H1 (cell line): ENCODE results near the gene FAN1. TPM values are rescaled to one million over a fixed set of nuclear protein-coding genes. Genes with fewer than 3 reads are reported as not detected.

Experiments
- CTCF ChIA-PET: fragments of 300-600 bp; sonication (Branson Sonifier 250); formaldehyde crosslinking; loops from one replicate; lab custom pipeline; 2021; ENCODE audit not compliant: partially characterized antibody; lab: Charles Lee
- POLR2A ChIA-PET: fragments of 300-600 bp; sonication (Branson Sonifier 250); formaldehyde crosslinking; loops from one replicate; lab custom pipeline; 2021; ENCODE audit warnings: inconsistent platforms; ENCODE audit not compliant: partially characterized antibody; lab: Charles Lee
- DNase-seq, 2 experiments: peaks; one replicate each; pipeline versions ENCODE4 v3.0.0 to v3.0.0-alpha.2; 2010 to 2022; ENCODE audit warnings: low spot score in 2 of 2, low read depth in 1 of 2, mixed read lengths in 1 of 2
- FAIRE-seq: peaks from 2 replicates; lab custom pipeline; 2011; peaks lifted over from hg19 to GRCh38; lab: Jason Lieb, UNC
- H2AFZ ChIP-seq: 2 replicates; pipeline ENCODE4 v1.8.1; 2012; ENCODE audit warnings: low read length, inconsistent platforms
- H2AK5ac ChIP-seq: 2 replicates; pipeline ENCODE4 v1.6.1; 2013; ENCODE audit warnings: low read depth, low read length
- H2BK120ac ChIP-seq: replicated peaks from 2 replicates; pipeline ENCODE3; 2013; ENCODE audit warnings: low read depth, low read length, inconsistent platforms
- H2BK12ac ChIP-seq: 2 replicates; pipeline ENCODE4 v1.6.1; 2013; ENCODE audit warnings: low read depth, low read length
- H2BK15ac ChIP-seq: 2 replicates; pipeline ENCODE4 v1.6.1; 2013; ENCODE audit warnings: low read length
- H2BK20ac ChIP-seq: 2 replicates; pipeline ENCODE4 v1.6.1; 2013; ENCODE audit warnings: low read length
- H2BK5ac ChIP-seq: 2 replicates; pipeline ENCODE4 v1.6.1; 2013; ENCODE audit warnings: low read depth, low read length
- H3K14ac ChIP-seq: 2 replicates; pipeline ENCODE4 v1.6.1; 2013; ENCODE audit warnings: inconsistent platforms; ENCODE audit not compliant: insufficient read length
- H3K18ac ChIP-seq: 2 replicates; pipeline ENCODE4 v1.6.1; 2013; ENCODE audit warnings: low read length; ENCODE audit errors: extremely low read depth
- H3K23ac ChIP-seq: 2 replicates; pipeline ENCODE4 v1.6.1; 2013; ENCODE audit warnings: inconsistent platforms; ENCODE audit not compliant: insufficient read length
- H3K23me2 ChIP-seq: 2 replicates; pipeline ENCODE4 v1.6.1; 2013; ENCODE audit warnings: low read depth, low read length
- H3K27ac ChIP-seq: 2 replicates; pipeline ENCODE4 v1.6.1; 2011; ENCODE audit warnings: low read depth, low read length, inconsistent platforms
- H3K27me3 ChIP-seq, 4 experiments: replicated peaks in 1 of 4; 1 replicate in 1 of 4; 2 replicates in 3 of 4; pipeline versions ENCODE4 v1.6.1 to v1.8.1; 2011 to 2013; ENCODE audit warnings: low read length in 3 of 4, mild to moderate bottlenecking in 3 of 4, inconsistent platforms in 2 of 4, mixed read lengths in 2 of 4, moderate library complexity in 1 of 4; ENCODE audit not compliant: control insufficient read depth in 3 of 4, insufficient read depth in 3 of 4; ENCODE audit errors: extremely low read depth in 1 of 4
- H3K36me3 ChIP-seq, 4 experiments: 2 replicates each; pipeline versions ENCODE4 v1.6.1 to v1.8.1; 2011 to 2013; ENCODE audit warnings: mild to moderate bottlenecking in 4 of 4, low read length in 3 of 4, moderate library complexity in 2 of 4, control low read depth in 1 of 4, inconsistent platforms in 1 of 4; ENCODE audit not compliant: insufficient read depth in 4 of 4, control insufficient read depth in 2 of 4
- H3K4ac ChIP-seq: replicated peaks from 2 replicates; pipeline ENCODE3; 2013; ENCODE audit warnings: low read length, low read depth, mixed read lengths, inconsistent platforms; ENCODE audit not compliant: insufficient read length
- H3K4me1 ChIP-seq, 4 experiments: replicated peaks in 1 of 4; 1 replicate in 1 of 4; 2 replicates in 3 of 4; pipeline versions ENCODE4 v1.6.1 to v1.8.1; 2011 to 2013; ENCODE audit warnings: low read length in 3 of 4, inconsistent platforms in 2 of 4, mixed read lengths in 1 of 4; ENCODE audit not compliant: insufficient read depth in 4 of 4, control insufficient read depth in 3 of 4
- H3K4me2 ChIP-seq, 2 experiments: 2 replicates each; pipeline versions ENCODE4 v1.6.1 to v1.8.1; 2011 to 2013; ENCODE audit warnings: low read depth in 2 of 2, low read length in 2 of 2, control low read depth in 1 of 2, inconsistent platforms in 1 of 2, mild to moderate bottlenecking in 1 of 2; ENCODE audit not compliant: insufficient read depth in 1 of 2
- H3K4me3 ChIP-seq, 4 experiments: fragments of 200-600, 300-600 bp in 1 of 4; sonication (generic), shearing (Covaris generic), sonication (Bioruptor Twin) in 1 of 4; 2 replicates each; pipeline versions ENCODE4 v1.5.1 to v1.8.1; 2011 to 2016; ENCODE audit warnings: low read length in 4 of 4, low read depth in 3 of 4, control low read depth in 2 of 4, inconsistent platforms in 2 of 4, mild to moderate bottlenecking in 2 of 4, mixed read lengths in 1 of 4, moderate library complexity in 1 of 4; ENCODE audit not compliant: insufficient read depth in 2 of 4; ENCODE audit errors: extremely low read depth in 1 of 4
- H3K56ac ChIP-seq: replicated peaks from 2 replicates; pipeline ENCODE3; 2013; ENCODE audit warnings: low read depth, mild to moderate bottlenecking, mixed read lengths, low read length, inconsistent platforms; ENCODE audit not compliant: insufficient read length
- H3K79me1 ChIP-seq: 2 replicates; pipeline ENCODE4 v1.6.1; 2013; ENCODE audit warnings: low read depth, low read length, control low read depth
- H3K79me2 ChIP-seq, 2 experiments: 2 replicates each; pipeline versions ENCODE4 v1.6.1 to v1.8.1; 2012 to 2013; ENCODE audit warnings: low read length in 2 of 2, mild to moderate bottlenecking in 2 of 2, inconsistent platforms in 1 of 2; ENCODE audit not compliant: insufficient read depth in 2 of 2, control insufficient read depth in 1 of 2
- H3K9ac ChIP-seq, 4 experiments: replicated peaks in 1 of 4; 1 replicate in 1 of 4; 2 replicates in 3 of 4; pipeline versions ENCODE4 v1.6.1 to v1.8.1; 2011 to 2013; ENCODE audit warnings: low read depth in 3 of 4, low read length in 3 of 4, control low read depth in 2 of 4, mild to moderate bottlenecking in 2 of 4, moderate library complexity in 2 of 4, inconsistent platforms in 1 of 4; ENCODE audit errors: extremely low read depth in 1 of 4
- H3K9me3 ChIP-seq, 2 experiments: 2 replicates each; pipeline versions ENCODE4 v1.6.1 to v1.8.1; 2012 to 2013; ENCODE audit warnings: mild to moderate bottlenecking in 2 of 2, moderate library complexity in 2 of 2, control low read depth in 1 of 2, inconsistent platforms in 1 of 2, low read depth in 1 of 2, low read length in 1 of 2, mixed read lengths in 1 of 2; ENCODE audit not compliant: insufficient read depth in 2 of 2
- H4K20me1 ChIP-seq, 2 experiments: replicated peaks in 1 of 2; 2 replicates each; pipeline versions ENCODE3 to v1.8.1; 2011 to 2013; ENCODE audit warnings: inconsistent platforms in 2 of 2, low read length in 2 of 2, mild to moderate bottlenecking in 1 of 2; ENCODE audit not compliant: insufficient read depth in 2 of 2, control insufficient read depth in 1 of 2
- H4K5ac ChIP-seq: 2 replicates; pipeline ENCODE4 v1.6.1; 2013; ENCODE audit warnings: low read length, low read depth, mixed read lengths, inconsistent platforms; ENCODE audit not compliant: insufficient read length
- H4K8ac ChIP-seq: 2 replicates; pipeline ENCODE4 v1.8.0; 2013; ENCODE audit warnings: mild to moderate bottlenecking, moderate library complexity, low read length, inconsistent platforms; ENCODE audit not compliant: insufficient read depth; ENCODE audit errors: extremely low read depth
- H4K91ac ChIP-seq: replicated peaks from 2 replicates; pipeline ENCODE3; 2013; ENCODE audit warnings: low read length, mixed read lengths, inconsistent platforms; ENCODE audit not compliant: insufficient read length
- ASH2L ChIP-seq: fragments of 200-600, 300-600 bp; sonication (generic); IDR thresholded peaks from one replicate; pipeline ENCODE4 v1.7.1; 2017; ENCODE audit warnings: low read length
- BRCA1 ChIP-seq: IDR thresholded peaks from 2 replicates; pipeline ENCODE4 v1.6.1; 2012; ENCODE audit warnings: low read depth, low read length, improper control_type of control experiment
- CBX5 ChIP-seq: fragments of 300-800, 300-1000 bp; sonication (generic); IDR thresholded peaks from 2 replicates; pipeline ENCODE4 v1.7.1; 2016; ENCODE audit warnings: antibody characterized with exemption, low read length, low read depth
- KDM4A ChIP-seq: IDR thresholded peaks from one replicate; pipeline ENCODE4 v1.7.1; 2012; ENCODE audit warnings: low read depth, mild to moderate bottlenecking, moderate library complexity, low read length, inconsistent platforms; ENCODE audit not compliant: severe bottlenecking
- NRF1 ChIP-seq: IDR thresholded peaks from 2 replicates; pipeline ENCODE4 v1.6.1; 2011; ENCODE audit warnings: mild to moderate bottlenecking, low read depth, low read length, improper control_type of control experiment
- PHF8 ChIP-seq: fragments of 200-600 bp; sonication (generic); conservative IDR thresholded peaks from 2 replicates; pipeline ENCODE4 v1.7.1; 2012; ENCODE audit warnings: low read depth, mild to moderate bottlenecking, inconsistent platforms, low read length, moderate library complexity
- SAP30 ChIP-seq: fragments of 300-600 bp; sonication (generic); IDR thresholded peaks from 2 replicates; pipeline ENCODE4 v1.7.1; 2012; ENCODE audit warnings: low read length, moderate library complexity, mild to moderate bottlenecking, inconsistent platforms; ENCODE audit not compliant: insufficient read depth, insufficient replicate concordance
- SIN3A ChIP-seq, 2 experiments: IDR thresholded peaks in 1 of 2; conservative IDR thresholded peaks in 1 of 2; 2 replicates each; pipeline ENCODE4 v1.6.1; 2011 to 2012; ENCODE audit warnings: low read length in 2 of 2, improper control_type of control experiment in 1 of 2, low read depth in 1 of 2, mild to moderate bottlenecking in 1 of 2
- SRF ChIP-seq: IDR thresholded peaks from 2 replicates; pipeline ENCODE4 v1.6.1; 2011; ENCODE audit warnings: mild to moderate bottlenecking, low read depth, low read length, moderate library complexity
- TBP ChIP-seq: IDR thresholded peaks from 2 replicates; pipeline ENCODE4 v1.6.1; 2011; ENCODE audit warnings: low read depth, low read length, improper control_type of control experiment
- WGBS, 2 experiments: shearing (Covaris generic) in 1 of 2; methylation state at CpG; one replicate each; pipeline versions ENCODE4 v1.1.6 to v1.1.7; 2013 to 2015; ENCODE audit warnings: low lambda C conversion rate in 2 of 2, mixed read lengths in 2 of 2, inconsistent platforms in 1 of 2, low coverage in 1 of 2, missing lambda C conversion rate in 1 of 2; ENCODE audit not compliant: insufficient replicate concordance in 2 of 2, insufficient coverage in 1 of 2, insufficient read length in 1 of 2; ENCODE audit errors: extremely low coverage in 1 of 2, missing lambda C conversion rate in 1 of 2; 5-methylcytosine and 5-hydroxymethylcytosine counted together
- polyA plus RNA-seq, 7 experiments: library from polyadenylated mRNA; depleted of rRNA in 3 of 7; stranded (reverse) in 5 of 7; unstranded in 2 of 7; fragments of >200 nt in 5 of 7; fragments of 200-250 nt in 2 of 7; gene quantifications; 1 replicate in 5 of 7; 2 replicates in 1 of 7; 4 replicates in 1 of 7; pipeline versions ENCODE4 v1.2.1 to v1.2.3, GENCODE V29; 2011 to 2013; ENCODE audit warnings: missing spikeins in 2 of 7, mixed read lengths in 2 of 7
- total RNA-seq: library from RNA; stranded (reverse); fragmentation: NEBNext Ultra II Directional; extraction: Animal tissue kit (Norgen Biotek cat#: 25700); gene quantifications from 2 replicates; pipeline ENCODE4 v1.2.1, GENCODE V29; 2021
- TF ChIP-seq, protein P1 (sequence below): IDR thresholded peaks from 2 replicates; pipeline ENCODE4 v1.6.1; 2011; ENCODE audit warnings: low read length, improper control_type of control experiment
- TF ChIP-seq, protein P2 (sequence below): IDR thresholded peaks from 2 replicates; pipeline ENCODE4 v1.6.1; 2011; ENCODE audit warnings: low read depth, mild to moderate bottlenecking, low read length; ENCODE audit not compliant: insufficient read depth

FAN1 gene
- total and polyA plus RNA-seq, 2 of the 8 experiments (the other 6 are each of a cell fraction or from before 2014, with no cell fraction given): 8.6 to 24.9 TPM

DNA sequence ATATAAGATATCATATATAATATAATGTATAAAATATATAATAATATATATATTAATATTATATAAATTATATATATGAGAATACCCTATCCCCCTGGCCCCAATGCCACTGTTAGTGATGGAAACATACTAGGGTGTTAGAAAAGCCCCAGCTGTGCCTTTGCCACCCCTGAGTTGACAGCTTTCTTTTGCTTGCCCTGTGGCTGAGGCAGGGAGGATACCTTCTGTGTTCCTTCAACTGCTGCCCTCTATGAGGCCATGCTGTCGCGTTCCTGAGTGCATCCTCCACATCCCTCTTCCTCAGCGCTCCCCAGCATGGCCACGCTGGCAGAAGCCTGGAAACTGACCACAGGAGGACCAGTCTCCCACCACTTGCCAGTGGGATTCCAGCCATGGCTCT is 26.3 kb downstream of the FAN1 start:
- H3K23ac ChIP-seq: no peak overlapping the region
- H3K27me3 ChIP-seq: no peaks in the 10 kb centered on the region
- no peak overlapping the region for H2AK5ac ChIP-seq
- H3K4me2 ChIP-seq: no peak overlapping the region
- no peak overlapping the region for H2BK5ac ChIP-seq
- H3K56ac ChIP-seq: no peak overlapping the region
- no peak for DNase-seq
- FAIRE-seq: no peak
- no peak overlapping the region for H2AFZ ChIP-seq
- no peaks in the 10 kb centered on the region; a peak in 1 of 4 replicates for H3K9me3 ChIP-seq
- H2BK120ac ChIP-seq: no peak overlapping the region
- H3K9ac ChIP-seq: no peak overlapping the region
- no peak overlapping the region for H2BK20ac ChIP-seq
- no peak overlapping the region for H4K5ac ChIP-seq
- H2BK15ac ChIP-seq: no peak overlapping the region
- H2BK12ac ChIP-seq: no peak overlapping the region
- ChIA-PET CTCF (interaction anchor here (1.1 kb wide), 1 partner anchor 199 kb away, joined by 5 read pairs; no protein-coding TSS in a partner anchor), POLR2A (interaction anchor here (1.7 kb wide), 1 partner anchor 10 kb away, joined by 4 read pairs; no protein-coding TSS in a partner anchor)
- WGBS, 2 experiments: 89% methylated on average over 4 of the region's 4 CpGs; no CpG with 5 or more reads in 1 of the 2 experiments
- no peaks in the 10 kb centered on the region for H3K4me1 ChIP-seq
- H3K4ac ChIP-seq: no peak overlapping the region
- no peak overlapping the region for H3K27ac ChIP-seq
- no peaks in the 10 kb centered on the region for H4K20me1 ChIP-seq
- no peak overlapping the region for H3K18ac ChIP-seq
- H4K8ac ChIP-seq: no peak overlapping the region
- no peaks in the 10 kb centered on the region for H3K23me2 ChIP-seq
- peaks cover 8 to 54% (median 44%) of the 10 kb centered on the region in 4 experiments for H3K36me3 ChIP-seq
- no peak overlapping the region for H4K91ac ChIP-seq
- H3K79me1 ChIP-seq: no peaks in the 10 kb centered on the region; the same call in 1 of the 2 replicates
- H3K79me2 ChIP-seq: no peaks in the 10 kb centered on the region
- H3K14ac ChIP-seq: no peak overlapping the region
- H3K4me3 ChIP-seq: no peak overlapping the region
- no peak for TF ChIP-seq PHF8
- TF ChIP-seq SRF: no peak
- no peak for TF ChIP-seq ASH2L
- TF ChIP-seq, protein P1, sequence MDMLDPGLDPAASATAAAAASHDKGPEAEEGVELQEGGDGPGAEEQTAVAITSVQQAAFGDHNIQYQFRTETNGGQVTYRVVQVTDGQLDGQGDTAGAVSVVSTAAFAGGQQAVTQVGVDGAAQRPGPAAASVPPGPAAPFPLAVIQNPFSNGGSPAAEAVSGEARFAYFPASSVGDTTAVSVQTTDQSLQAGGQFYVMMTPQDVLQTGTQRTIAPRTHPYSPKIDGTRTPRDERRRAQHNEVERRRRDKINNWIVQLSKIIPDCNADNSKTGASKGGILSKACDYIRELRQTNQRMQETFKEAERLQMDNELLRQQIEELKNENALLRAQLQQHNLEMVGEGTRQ: no peak
- no peak for TF ChIP-seq BRCA1
- no peak for TF ChIP-seq SIN3A (conservative IDR thresholded peaks at IDR 0.05 in 1 of 2, IDR thresholded peaks at IDR 0.05 in 1 of 2; ENCODE audit: low read depth in 1 of 2, low read length in 2 of 2)
- TF ChIP-seq TBP: no peak
- TF ChIP-seq CBX5: no peak
- TF ChIP-seq KDM4A: no peak
- TF ChIP-seq, protein P2, sequence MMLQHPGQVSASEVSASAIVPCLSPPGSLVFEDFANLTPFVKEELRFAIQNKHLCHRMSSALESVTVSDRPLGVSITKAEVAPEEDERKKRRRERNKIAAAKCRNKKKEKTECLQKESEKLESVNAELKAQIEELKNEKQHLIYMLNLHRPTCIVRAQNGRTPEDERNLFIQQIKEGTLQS: no peak
- TF ChIP-seq NRF1: no peak
- no peak for TF ChIP-seq SAP30
